Stimulated activated CD8-positive, alpha-beta memory T cell treated with anti-CD3 and anti-CD28 coated beads, Interleukin-4, amount 100 ng/mL, for 1 hour (primary cell): Measurements from ENCODE around the gene IQCH.

Source experiments
- DNase-seq, 2 donors: peaks; one replicate each; pipeline ENCODE4 v3.0.0-alpha.2; 2020; ENCODE audit warnings: low read depth in 2 of 2, low spot score in 1 of 2

Gene IQCH

GRCh38 chr15:67254238-67255175 is at the start of gene IQCH, which contains the start of gene AAGAB:
TSS of gene IQCH (plus strand) at chr15:67254786. CDS start at chr15:67254897, 111 bp downstream.
TSS of gene AAGAB (minus strand) at chr15:67254661. CDS start at chr15:67254631, 30 bp downstream.
- peak; percentile 97 to 98 for DNase-seq

GRCh38 chr15:67207555-67208207 is 46.9 kb upstream of the IQCH start:
- DNase-seq: no peak

GRCh38 chr15:67208396-67208795 is 46.2 kb upstream of the IQCH start:
- no peak for DNase-seq

GRCh38 chr15:67210555-67211168 is 43.9 kb upstream of the IQCH start:
- DNase-seq: no peak

- no peak for DNase-seq
These were observed 41.8 kb upstream of the IQCH start for GRCh38 chr15:67212684-67213367.

GRCh38 chr15:67215102-67215501 is 39.5 kb upstream of the IQCH start:
- no peak for DNase-seq

- no peak for DNase-seq
These were observed 37.7 kb upstream of the IQCH start for GRCh38 chr15:67216859-67217258.

- DNase-seq: no peak
These were observed 36.2 kb upstream of the IQCH start for GRCh38 chr15:67218428-67218827.

- no peak for DNase-seq
These were observed 35.3 kb upstream of the IQCH start for GRCh38 chr15:67219288-67219687.

- DNase-seq: no peak
These were observed 29.7 kb upstream of the IQCH start for GRCh38 chr15:67224889-67225288.

GRCh38 chr15:67225336-67225735 is 29.2 kb upstream of the IQCH start:
- DNase-seq: no peak

- no peak for DNase-seq
These were observed 27.2 kb upstream of the IQCH start for GRCh38 chr15:67227431-67227830.

- DNase-seq: no peak
These were observed 26.7 kb upstream of the IQCH start for GRCh38 chr15:67227846-67228245.

GRCh38 chr15:67228286-67228685 is 26.3 kb upstream of the IQCH start:
- DNase-seq: no peak

GRCh38 chr15:67230504-67230903 is 24.1 kb upstream of the IQCH start:
- no peak for DNase-seq

GRCh38 chr15:67232591-67232990 is 22.0 kb upstream of the IQCH start:
- no peak for DNase-seq

- no peak for DNase-seq
These were observed 14.1 kb upstream of the IQCH start for GRCh38 chr15:67240235-67241131.

- DNase-seq: no peak
These were observed 13.3 kb upstream of the IQCH start for GRCh38 chr15:67241132-67241855.

GRCh38 chr15:67242708-67243111 is 11.9 kb upstream of the IQCH start:
- DNase-seq: no peak
